Left lung (tissue), 10 donors: ENCODE data around the gene BCS1L. TPM values are rescaled to one million over a fixed set of nuclear protein-coding genes. Genes with fewer than 3 reads are reported as not detected.
"Not testable (repeated sequence)": the region's sequence is repeated elsewhere in the genome, so short reads cannot be mapped to it uniquely, and the experiment has no call there.

ENCODE experiments used
- ATAC-seq: fragments of 200-7000 bp; cut with Tn5 transposase; one replicate; pipeline ENCODE4 v1.9.1; 2020; ENCODE audit warnings: moderate library complexity
- DNase-seq, 4 donors: peaks; one replicate each; pipeline ENCODE4 v3.0.0-alpha.2; 2013 to 2020
- H3K27ac ChIP-seq, 2 donors: fragments of 200-600 bp; sonication (generic) in 1 of 2; one replicate each; pipeline versions ENCODE4 v1.5.0 to v1.8.0; 2020 to 2021
- H3K27me3 ChIP-seq, 2 donors: fragments of 200-600 bp; sonication (generic) in 1 of 2; one replicate each; pipeline versions ENCODE4 v1.5.0 to v1.8.0; 2020 to 2021
- H3K36me3 ChIP-seq, 2 donors: fragments of 200-600 bp; sonication (generic) in 1 of 2; one replicate each; pipeline versions ENCODE4 v1.5.0 to v1.8.0; 2020 to 2021
- H3K4me1 ChIP-seq, 2 donors: fragments of 200-600 bp; one replicate each; pipeline ENCODE4 v1.8.0; 2021
- H3K4me3 ChIP-seq, 2 donors: fragments of 200-600 bp; sonication (generic) in 1 of 2; one replicate each; pipeline versions ENCODE4 v1.5.0 to v1.8.0; 2020 to 2021; ENCODE audit warnings: mild to moderate bottlenecking in 1 of 2
- H3K9me3 ChIP-seq, 2 donors: fragments of 200-600 bp; sonication (generic) in 1 of 2; one replicate each; pipeline versions ENCODE4 v1.5.0 to v1.8.0; 2020 to 2021
- intact Hi-C, 2 donors: fragments of 100-400 bp; cut with DNase I; formaldehyde crosslinking; loops; one replicate each; pipeline versions ENCODE4 v1.11.2 to v1.14.2; 2022
- polyA plus RNA-seq, 6 donors: library from polyadenylated mRNA; unstranded; fragments of 120-200 nt; gene quantifications; one replicate each; pipeline ENCODE4 v1.2.1, GENCODE V29; 2013; ENCODE audit not compliant: insufficient read length in 6 of 6
- total RNA-seq, 2 donors: library from RNA; stranded (reverse); fragmentation: NEBNext Ultra II Directional; extraction: Animal tissue kit (Norgen Biotek cat#: 25700); gene quantifications; one replicate each; pipeline ENCODE4 v1.2.1, GENCODE V29; 2021
- TF ChIP-seq, protein P1 (sequence below), 2 donors: fragments of 200-600 bp; sonication (generic) in 1 of 2; IDR thresholded peaks; one replicate each; pipeline versions ENCODE4 v1.5.0 to v1.8.0; 2021; ENCODE audit warnings: antibody characterized with exemption in 2 of 2
- donor health status: DM: no; HTN: yes; CAD: no.
- donor health status: DM: no; HTN: no; CAD: no.

The BCS1L gene
- total and polyA plus RNA-seq, 8 donors = 27.1 to 59.6 (median 53.2) TPM

DNA sequence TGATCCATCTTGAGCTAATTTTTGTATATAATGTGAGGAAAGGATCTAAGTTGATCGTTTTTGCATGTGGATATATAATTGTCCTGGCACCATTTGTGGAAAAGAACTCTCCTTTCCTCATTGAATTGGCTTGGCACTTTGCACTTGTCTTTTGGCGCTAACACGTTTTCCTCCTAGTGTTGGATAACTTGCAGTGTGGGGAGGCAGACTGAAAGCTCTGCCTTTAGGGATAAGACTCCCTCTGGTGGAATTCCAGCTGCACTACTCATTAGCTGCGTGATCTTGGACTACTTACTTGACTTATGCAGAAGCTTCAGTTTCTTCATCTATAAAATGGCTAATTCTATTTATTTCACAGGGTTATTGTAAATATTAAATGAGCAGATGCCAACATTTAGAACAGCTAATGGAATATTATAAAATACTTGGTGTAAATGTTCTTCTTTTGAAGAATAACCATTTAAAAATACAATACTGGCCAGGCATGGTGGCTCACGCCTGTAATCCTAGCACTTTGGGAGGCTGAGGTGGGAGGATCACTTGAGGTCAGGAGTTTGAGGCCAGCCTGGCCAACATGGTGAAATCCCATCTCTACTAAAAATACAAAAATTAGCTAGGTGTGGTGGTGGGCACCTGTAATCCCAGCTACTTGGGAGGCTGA lies 28.0 kb downstream of the BCS1L start:
- peak; percentile 97 for ATAC-seq
- H3K27me3 ChIP-seq, intact Hi-C loops, H3K4me3 ChIP-seq, H3K4me1 ChIP-seq, H3K9me3 ChIP-seq, H3K27ac ChIP-seq: not testable (repeated sequence)
- DNase-seq = peak in 3 of 4 donors; percentile 31 to 66 (median 39)
- H3K36me3 ChIP-seq = peaks cover 0 to 31% of the 10 kb centered on the region in 2 donors
- TF ChIP-seq, protein P1, sequence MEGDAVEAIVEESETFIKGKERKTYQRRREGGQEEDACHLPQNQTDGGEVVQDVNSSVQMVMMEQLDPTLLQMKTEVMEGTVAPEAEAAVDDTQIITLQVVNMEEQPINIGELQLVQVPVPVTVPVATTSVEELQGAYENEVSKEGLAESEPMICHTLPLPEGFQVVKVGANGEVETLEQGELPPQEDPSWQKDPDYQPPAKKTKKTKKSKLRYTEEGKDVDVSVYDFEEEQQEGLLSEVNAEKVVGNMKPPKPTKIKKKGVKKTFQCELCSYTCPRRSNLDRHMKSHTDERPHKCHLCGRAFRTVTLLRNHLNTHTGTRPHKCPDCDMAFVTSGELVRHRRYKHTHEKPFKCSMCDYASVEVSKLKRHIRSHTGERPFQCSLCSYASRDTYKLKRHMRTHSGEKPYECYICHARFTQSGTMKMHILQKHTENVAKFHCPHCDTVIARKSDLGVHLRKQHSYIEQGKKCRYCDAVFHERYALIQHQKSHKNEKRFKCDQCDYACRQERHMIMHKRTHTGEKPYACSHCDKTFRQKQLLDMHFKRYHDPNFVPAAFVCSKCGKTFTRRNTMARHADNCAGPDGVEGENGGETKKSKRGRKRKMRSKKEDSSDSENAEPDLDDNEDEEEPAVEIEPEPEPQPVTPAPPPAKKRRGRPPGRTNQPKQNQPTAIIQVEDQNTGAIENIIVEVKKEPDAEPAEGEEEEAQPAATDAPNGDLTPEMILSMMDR (IDR thresholded peaks at IDR 0.05) = peak; percentile 61 to 76

DNA sequence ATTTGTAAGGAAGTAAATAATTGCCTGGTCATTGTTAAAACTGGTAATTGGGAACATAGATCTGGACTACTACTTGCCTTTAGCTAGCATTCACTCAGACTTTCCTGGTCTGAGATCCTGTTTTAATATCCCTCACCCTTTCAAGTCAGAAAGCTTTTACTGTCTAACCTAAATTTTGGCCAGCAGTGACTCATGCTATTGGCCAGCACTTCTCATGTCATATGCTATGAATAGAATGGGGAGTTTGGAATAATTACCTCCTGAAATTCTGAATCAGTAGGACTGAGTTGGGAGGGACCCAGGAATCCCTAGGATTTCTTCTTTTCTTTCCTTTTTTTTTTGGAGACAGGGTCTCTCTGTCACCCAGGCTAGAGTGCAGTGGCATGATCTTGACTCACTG lies 31.8 kb downstream of the BCS1L start:
- H3K4me3 ChIP-seq = no peak overlapping the region
- intact Hi-C loops = no loop called here
- H3K27ac ChIP-seq = no peak overlapping the region
- no peak for DNase-seq
- H3K4me1 ChIP-seq = no peaks in the 10 kb centered on the region
- TF ChIP-seq, protein P1 (IDR thresholded peaks at IDR 0.05) = no peak
- H3K9me3 ChIP-seq = no peaks in the 10 kb centered on the region
- ATAC-seq = no peak
- no peaks in the 10 kb centered on the region for H3K27me3 ChIP-seq
- peaks cover 0 to 53% of the 10 kb centered on the region in 2 donors for H3K36me3 ChIP-seq

DNA sequence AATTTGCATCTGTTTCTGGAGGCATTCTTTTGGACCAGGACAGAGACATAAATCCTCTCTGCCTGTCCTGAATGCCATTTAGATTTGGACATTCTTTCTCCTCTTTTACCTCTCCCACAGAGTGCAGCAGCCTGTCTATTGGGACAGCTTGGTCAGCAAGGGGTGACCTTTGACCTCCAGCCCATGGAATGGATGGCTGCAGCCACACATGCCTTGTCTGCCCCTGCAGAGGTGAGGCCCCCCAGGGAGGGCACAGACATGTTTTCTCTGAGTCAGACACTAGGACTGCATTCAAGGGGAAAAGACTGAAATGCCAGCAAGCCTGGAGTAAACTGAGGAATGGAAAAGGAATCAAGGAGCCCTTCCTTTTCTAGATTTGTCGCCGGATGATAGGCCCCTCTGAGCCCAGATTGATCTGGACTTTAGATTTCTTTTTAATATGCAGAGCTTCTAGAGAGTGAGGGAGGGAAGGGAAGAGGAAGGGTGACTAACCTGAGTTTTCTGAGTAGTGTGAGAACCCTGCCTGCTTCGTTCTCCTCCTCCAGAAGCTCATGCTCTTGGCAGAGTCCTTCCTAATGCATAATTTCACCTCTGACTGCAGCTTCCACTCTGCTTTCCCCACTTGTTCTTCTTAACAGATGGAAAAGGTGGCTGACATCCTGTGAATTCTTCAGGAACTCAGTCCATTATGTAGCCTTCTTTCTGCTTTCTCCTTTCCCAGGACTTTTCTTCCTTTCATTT lies 35.1 kb downstream of the BCS1L start:
- H3K27ac ChIP-seq = no peak overlapping the region
- ATAC-seq = no peak
- intact Hi-C loops = no loop called here
- H3K36me3 ChIP-seq = peaks cover 0 to 59% of the 10 kb centered on the region in 2 donors
- H3K4me1 ChIP-seq = no peaks in the 10 kb centered on the region
- no peaks in the 10 kb centered on the region for H3K9me3 ChIP-seq
- no peak overlapping the region for H3K4me3 ChIP-seq
- H3K27me3 ChIP-seq = no peaks in the 10 kb centered on the region
- TF ChIP-seq, protein P1 (IDR thresholded peaks at IDR 0.05) = no peak
- no peak for DNase-seq

DNA sequence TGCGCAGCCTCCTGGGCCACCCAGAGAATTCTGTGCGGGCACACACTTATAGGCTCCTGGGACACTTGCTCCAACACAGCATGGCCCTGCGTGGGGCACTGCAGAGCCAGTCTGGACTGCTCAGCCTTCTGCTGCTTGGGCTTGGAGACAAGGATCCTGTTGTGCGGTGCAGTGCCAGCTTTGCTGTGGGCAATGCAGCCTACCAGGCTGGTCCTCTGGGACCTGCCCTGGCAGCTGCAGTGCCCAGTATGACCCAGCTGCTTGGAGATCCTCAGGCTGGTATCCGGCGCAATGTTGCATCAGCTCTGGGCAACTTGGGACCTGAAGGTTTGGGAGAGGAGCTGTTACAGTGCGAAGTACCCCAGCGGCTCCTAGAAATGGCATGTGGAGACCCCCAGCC lies 39.4 kb downstream of the BCS1L start:
- no peaks in the 10 kb centered on the region for H3K27me3 ChIP-seq
- ATAC-seq = no peak
- intact Hi-C loops = no loop called here
- DNase-seq = no peak
- H3K27ac ChIP-seq = no peak overlapping the region
- no peak overlapping the region for H3K4me3 ChIP-seq
- H3K36me3 ChIP-seq = peaks cover 0 to 36% of the 10 kb centered on the region in 2 donors
- H3K4me1 ChIP-seq = no peaks in the 10 kb centered on the region
- no peaks in the 10 kb centered on the region for H3K9me3 ChIP-seq
- TF ChIP-seq, protein P1 (IDR thresholded peaks at IDR 0.05) = no peak

DNA sequence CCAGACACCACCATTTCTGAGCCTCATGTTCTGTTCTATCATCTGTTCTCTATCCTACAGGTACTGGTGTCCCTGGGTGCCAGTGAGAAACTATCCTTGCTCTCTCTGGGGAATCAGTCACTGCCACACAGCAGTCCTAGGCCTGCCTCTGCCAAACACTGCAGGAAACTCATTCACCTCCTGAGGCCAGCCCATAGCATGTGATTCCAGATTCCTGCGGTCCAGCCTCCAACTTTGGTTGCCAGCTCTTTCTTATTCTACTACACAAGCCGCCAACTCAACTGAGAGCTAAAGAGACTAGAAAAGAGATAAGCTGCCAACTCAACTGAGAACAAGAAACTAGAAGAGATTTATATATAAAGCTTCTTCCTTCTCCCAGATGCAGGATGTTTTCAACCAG lies 42.3 kb downstream of the BCS1L start:
- peaks cover 0 to 25% of the 10 kb centered on the region in 2 donors for H3K36me3 ChIP-seq
- no peak overlapping the region for H3K27ac ChIP-seq
- H3K9me3 ChIP-seq = no peaks in the 10 kb centered on the region
- H3K27me3 ChIP-seq = no peaks in the 10 kb centered on the region
- TF ChIP-seq, protein P1 (IDR thresholded peaks at IDR 0.05) = no peak
- ATAC-seq (no peak), DNase-seq (no peak)
- intact Hi-C loops = no loop called here
- no peak overlapping the region for H3K4me3 ChIP-seq
- no peaks in the 10 kb centered on the region for H3K4me1 ChIP-seq
